Measurements from ENCODE around the gene OR6N2.

The OR6N2 gene

DNA sequence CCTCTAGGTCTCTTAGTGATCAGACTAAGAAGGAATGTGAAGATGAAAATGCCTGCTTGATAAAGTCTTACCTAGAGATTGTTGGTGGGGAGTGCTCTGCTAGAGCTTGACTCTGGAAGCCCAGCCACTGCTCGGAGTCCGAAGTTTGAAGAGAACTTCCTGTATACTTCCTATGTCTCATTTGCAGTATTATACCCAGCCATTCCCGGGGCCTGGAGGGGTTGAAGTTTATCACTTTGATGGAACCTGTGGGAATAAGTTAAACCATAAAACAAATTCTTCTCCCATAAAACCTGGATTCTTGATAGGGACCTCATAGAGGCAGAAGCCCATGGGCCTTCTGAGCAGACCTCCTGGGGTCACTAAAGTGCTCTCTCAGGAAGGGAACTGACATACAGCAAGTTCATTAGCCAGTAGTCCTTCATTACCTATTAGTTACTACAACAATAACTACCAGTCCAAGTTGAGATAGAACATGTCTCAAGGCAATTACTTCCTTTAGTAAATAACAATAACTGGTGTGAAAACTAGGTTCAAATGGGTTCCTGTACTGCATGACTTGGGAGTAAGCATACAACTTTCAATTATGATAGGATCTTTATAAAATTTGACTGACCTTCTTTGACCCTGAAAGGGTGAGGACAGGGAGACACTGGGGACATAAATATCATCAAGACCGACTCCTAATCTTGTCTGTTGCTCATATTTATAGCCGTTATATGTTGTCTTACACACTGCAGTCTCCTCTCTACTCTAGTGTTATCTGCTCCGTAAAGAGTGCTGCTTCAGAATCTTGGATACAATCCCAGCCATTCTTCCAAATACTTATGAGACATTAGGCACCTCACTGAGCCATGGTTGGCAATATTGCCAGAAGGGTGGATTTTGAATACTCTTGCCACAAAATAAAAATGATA, 8.8 kb downstream of the OR6N2 start, which contains the start of gene OR6N1:
Gene OR6N1 (minus strand): TSS at position 246 of the 917 bp plus-strand sequence. CDS start 5,513 bp downstream, outside the sequence.
- no peak for ATAC-seq
- TF ChIP-seq, protein P1, sequence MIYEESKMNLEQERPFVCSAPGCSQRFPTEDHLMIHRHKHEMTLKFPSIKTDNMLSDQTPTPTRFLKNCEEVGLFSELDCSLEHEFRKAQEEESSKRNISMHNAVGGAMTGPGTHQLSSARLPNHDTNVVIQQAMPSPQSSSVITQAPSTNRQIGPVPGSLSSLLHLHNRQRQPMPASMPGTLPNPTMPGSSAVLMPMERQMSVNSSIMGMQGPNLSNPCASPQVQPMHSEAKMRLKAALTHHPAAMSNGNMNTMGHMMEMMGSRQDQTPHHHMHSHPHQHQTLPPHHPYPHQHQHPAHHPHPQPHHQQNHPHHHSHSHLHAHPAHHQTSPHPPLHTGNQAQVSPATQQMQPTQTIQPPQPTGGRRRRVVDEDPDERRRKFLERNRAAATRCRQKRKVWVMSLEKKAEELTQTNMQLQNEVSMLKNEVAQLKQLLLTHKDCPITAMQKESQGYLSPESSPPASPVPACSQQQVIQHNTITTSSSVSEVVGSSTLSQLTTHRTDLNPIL (CRISPR knock-in tag; IDR thresholded peaks at IDR 0.05; ENCODE audit: low read depth): no peak
- TF ChIP-seq ZFP30 (CRISPR knock-in tag; IDR thresholded peaks at IDR 0.05): no peak
- no peak for TF ChIP-seq ZC3H10 (CRISPR knock-in tag; IDR thresholded peaks at IDR 0.05)
- TF ChIP-seq TCF4 (CRISPR knock-in tag; IDR thresholded peaks at IDR 0.05; ENCODE audit: borderline replicate concordance): no peak
- no peak for TF ChIP-seq PPARA (CRISPR knock-in tag; IDR thresholded peaks at IDR 0.05; ENCODE audit: borderline replicate concordance)
- TF ChIP-seq, protein P2, sequence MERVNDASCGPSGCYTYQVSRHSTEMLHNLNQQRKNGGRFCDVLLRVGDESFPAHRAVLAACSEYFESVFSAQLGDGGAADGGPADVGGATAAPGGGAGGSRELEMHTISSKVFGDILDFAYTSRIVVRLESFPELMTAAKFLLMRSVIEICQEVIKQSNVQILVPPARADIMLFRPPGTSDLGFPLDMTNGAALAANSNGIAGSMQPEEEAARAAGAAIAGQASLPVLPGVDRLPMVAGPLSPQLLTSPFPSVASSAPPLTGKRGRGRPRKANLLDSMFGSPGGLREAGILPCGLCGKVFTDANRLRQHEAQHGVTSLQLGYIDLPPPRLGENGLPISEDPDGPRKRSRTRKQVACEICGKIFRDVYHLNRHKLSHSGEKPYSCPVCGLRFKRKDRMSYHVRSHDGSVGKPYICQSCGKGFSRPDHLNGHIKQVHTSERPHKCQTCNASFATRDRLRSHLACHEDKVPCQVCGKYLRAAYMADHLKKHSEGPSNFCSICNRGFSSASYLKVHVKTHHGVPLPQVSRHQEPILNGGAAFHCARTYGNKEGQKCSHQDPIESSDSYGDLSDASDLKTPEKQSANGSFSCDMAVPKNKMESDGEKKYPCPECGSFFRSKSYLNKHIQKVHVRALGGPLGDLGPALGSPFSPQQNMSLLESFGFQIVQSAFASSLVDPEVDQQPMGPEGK (CRISPR knock-in tag; IDR thresholded peaks at IDR 0.05; ENCODE audit: borderline replicate concordance): no peak
- no peak for TF ChIP-seq ESRRG (CRISPR knock-in tag; IDR thresholded peaks at IDR 0.05)
- no peak for TF ChIP-seq ZNF8 (CRISPR knock-in tag; IDR thresholded peaks at IDR 0.05)
- TF ChIP-seq ISL1 (CRISPR knock-in tag; IDR thresholded peaks at IDR 0.05): no peak
- no peak for TF ChIP-seq OSR1 (CRISPR knock-in tag; IDR thresholded peaks at IDR 0.05)

DNA sequence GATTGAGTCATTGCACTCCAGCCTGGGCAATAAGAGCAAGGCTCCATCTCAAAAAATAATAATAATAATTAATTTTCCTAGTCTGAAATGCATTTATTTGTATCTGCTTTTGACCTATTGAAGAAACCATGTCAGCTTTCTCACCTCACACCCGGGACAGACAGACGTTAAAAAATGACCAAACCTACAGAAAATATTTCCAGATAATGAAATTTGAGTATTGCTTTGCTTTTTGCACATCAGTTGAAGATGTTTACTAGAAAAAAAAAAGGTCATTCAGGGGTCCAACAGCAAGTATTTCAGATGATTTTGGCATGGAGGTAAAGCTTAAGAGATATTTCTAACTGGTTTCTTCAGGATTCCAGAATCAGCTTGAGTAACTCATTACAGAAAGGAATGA, 26.6 kb downstream of the OR6N2 start, which contains the start of gene OR6K6:
Gene OR6K6 (plus strand): TSS at position 301 of the 400 bp plus-strand sequence. CDS start 168 bp downstream, outside the sequence.
- no peak for ATAC-seq
- TF ChIP-seq, protein P3, sequence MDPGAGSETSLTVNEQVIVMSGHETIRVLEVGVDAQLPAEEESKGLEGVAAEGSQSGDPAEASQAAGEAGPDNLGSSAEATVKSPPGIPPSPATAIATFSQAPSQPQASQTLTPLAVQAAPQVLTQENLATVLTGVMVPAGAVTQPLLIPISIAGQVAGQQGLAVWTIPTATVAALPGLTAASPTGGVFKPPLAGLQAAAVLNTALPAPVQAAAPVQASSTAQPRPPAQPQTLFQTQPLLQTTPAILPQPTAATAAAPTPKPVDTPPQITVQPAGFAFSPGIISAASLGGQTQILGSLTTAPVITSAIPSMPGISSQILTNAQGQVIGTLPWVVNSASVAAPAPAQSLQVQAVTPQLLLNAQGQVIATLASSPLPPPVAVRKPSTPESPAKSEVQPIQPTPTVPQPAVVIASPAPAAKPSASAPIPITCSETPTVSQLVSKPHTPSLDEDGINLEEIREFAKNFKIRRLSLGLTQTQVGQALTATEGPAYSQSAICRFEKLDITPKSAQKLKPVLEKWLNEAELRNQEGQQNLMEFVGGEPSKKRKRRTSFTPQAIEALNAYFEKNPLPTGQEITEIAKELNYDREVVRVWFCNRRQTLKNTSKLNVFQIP (CRISPR knock-in tag; IDR thresholded peaks at IDR 0.05; ENCODE audit: borderline replicate concordance, low read depth): no peak
- TF ChIP-seq TCF4 (CRISPR knock-in tag; IDR thresholded peaks at IDR 0.05; ENCODE audit: borderline replicate concordance): no peak
- TF ChIP-seq BACH2 (CRISPR knock-in tag; IDR thresholded peaks at IDR 0.05; ENCODE audit: borderline replicate concordance): no peak
- TF ChIP-seq, protein P2 (CRISPR knock-in tag; IDR thresholded peaks at IDR 0.05; ENCODE audit: borderline replicate concordance): no peak
- TF ChIP-seq ISL1 (CRISPR knock-in tag; IDR thresholded peaks at IDR 0.05): no peak
- no peak for TF ChIP-seq RARB (CRISPR knock-in tag; IDR thresholded peaks at IDR 0.05)
- TF ChIP-seq ZC3H10 (CRISPR knock-in tag; IDR thresholded peaks at IDR 0.05): no peak
- TF ChIP-seq ESRRG (CRISPR knock-in tag; IDR thresholded peaks at IDR 0.05): no peak
- TF ChIP-seq PPARA (CRISPR knock-in tag; IDR thresholded peaks at IDR 0.05; ENCODE audit: borderline replicate concordance): no peak
- TF ChIP-seq GLIS3 (CRISPR knock-in tag; IDR thresholded peaks at IDR 0.05): no peak
- TF ChIP-seq, protein P1 (CRISPR knock-in tag; IDR thresholded peaks at IDR 0.05; ENCODE audit: low read depth): no peak
- no peak for TF ChIP-seq ARNTL (CRISPR knock-in tag; IDR thresholded peaks at IDR 0.05; ENCODE audit: borderline replicate concordance, low read depth)
- TF ChIP-seq, protein P4, sequence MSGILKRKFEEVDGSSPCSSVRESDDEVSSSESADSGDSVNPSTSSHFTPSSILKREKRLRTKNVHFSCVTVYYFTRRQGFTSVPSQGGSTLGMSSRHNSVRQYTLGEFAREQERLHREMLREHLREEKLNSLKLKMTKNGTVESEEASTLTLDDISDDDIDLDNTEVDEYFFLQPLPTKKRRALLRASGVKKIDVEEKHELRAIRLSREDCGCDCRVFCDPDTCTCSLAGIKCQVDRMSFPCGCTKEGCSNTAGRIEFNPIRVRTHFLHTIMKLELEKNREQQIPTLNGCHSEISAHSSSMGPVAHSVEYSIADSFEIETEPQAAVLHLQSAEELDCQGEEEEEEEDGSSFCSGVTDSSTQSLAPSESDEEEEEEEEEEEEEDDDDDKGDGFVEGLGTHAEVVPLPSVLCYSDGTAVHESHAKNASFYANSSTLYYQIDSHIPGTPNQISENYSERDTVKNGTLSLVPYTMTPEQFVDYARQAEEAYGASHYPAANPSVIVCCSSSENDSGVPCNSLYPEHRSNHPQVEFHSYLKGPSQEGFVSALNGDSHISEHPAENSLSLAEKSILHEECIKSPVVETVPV (CRISPR knock-in tag; IDR thresholded peaks at IDR 0.05): no peak
- TF ChIP-seq ZNF565 (CRISPR knock-in tag; conservative IDR thresholded peaks at IDR 0.05; ENCODE audit: low read depth): no peak
- TF ChIP-seq, protein P5, sequence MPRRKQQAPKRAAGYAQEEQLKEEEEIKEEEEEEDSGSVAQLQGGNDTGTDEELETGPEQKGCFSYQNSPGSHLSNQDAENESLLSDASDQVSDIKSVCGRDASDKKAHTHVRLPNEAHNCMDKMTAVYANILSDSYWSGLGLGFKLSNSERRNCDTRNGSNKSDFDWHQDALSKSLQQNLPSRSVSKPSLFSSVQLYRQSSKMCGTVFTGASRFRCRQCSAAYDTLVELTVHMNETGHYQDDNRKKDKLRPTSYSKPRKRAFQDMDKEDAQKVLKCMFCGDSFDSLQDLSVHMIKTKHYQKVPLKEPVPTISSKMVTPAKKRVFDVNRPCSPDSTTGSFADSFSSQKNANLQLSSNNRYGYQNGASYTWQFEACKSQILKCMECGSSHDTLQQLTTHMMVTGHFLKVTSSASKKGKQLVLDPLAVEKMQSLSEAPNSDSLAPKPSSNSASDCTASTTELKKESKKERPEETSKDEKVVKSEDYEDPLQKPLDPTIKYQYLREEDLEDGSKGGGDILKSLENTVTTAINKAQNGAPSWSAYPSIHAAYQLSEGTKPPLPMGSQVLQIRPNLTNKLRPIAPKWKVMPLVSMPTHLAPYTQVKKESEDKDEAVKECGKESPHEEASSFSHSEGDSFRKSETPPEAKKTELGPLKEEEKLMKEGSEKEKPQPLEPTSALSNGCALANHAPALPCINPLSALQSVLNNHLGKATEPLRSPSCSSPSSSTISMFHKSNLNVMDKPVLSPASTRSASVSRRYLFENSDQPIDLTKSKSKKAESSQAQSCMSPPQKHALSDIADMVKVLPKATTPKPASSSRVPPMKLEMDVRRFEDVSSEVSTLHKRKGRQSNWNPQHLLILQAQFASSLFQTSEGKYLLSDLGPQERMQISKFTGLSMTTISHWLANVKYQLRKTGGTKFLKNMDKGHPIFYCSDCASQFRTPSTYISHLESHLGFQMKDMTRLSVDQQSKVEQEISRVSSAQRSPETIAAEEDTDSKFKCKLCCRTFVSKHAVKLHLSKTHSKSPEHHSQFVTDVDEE (CRISPR knock-in tag; IDR thresholded peaks at IDR 0.05): no peak
- TF ChIP-seq ZNF70 (CRISPR knock-in tag; IDR thresholded peaks at IDR 0.05): no peak
